RKO (cell line): ENCODE data around the gene IFITM5.
A peak's percentile ranks its signal among the peaks of the same experiment; 100 is the strongest.

Experiments used
- DNase-seq: peaks from one replicate; pipeline ENCODE4 v3.0.0-alpha.2; 2016; ENCODE audit warnings: low spot score

Gene IFITM5

DNA sequence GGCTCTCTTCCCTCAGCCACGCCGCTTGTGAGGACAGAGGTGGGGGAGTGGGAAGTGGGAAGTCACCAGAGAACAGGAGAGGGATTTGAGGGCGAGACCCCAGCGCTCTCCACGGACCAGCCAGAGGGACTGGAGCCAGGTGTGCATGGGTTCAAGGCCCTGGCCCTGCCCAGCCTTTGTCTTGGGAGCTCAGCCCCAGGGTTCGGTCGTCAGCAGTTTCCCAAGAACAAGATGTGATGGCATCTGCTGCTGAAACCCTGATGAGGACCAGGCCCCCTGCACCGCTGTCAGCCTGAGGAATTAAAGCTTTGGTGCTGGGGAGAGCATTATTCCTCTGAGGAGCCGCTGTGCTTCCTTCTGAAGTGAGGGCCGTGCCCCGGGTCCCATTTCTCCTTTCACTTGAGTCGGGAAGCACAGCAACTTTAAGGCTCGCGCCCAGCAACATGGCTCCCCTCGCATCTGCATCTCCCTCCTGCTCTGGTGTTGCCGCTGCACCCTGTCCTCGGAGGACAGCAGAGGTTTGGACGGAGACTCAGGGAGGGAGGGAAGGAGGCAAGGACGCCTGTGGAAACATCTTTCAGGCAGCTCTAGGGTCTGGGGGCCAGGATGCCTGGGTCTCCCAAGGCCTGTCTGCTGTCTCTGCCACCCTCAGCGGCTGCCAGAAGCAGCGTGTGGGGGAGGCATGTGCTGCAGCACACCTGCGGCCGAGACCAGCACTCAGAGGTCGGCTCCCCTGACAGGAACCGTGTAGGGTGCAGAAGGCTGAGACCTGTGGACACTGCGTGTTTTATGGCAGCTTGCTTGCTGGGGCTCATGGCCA is 3.8 kb downstream of the IFITM5 start:
- no peak for DNase-seq

DNA sequence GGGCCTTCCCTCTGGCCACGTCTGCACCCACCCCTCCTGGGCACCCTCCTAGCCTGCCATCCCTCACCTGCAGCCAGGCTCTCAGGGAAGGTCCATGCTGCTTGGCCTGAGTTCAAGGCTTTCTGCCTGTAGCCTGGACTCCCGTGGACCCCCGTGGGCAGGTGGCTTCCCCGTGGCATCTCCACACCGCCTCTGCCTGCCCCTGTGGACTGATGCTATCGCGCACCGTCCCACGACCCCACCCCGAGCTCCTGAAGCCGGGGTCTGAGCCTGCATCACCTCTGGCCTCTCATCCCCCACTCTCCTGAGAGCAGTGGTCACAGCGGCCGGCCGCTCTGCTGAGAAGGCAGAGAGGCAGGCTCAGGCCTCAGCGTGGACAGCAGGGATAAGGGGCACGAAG is 4.5 kb downstream of the IFITM5 start:
- no peak for DNase-seq

DNA sequence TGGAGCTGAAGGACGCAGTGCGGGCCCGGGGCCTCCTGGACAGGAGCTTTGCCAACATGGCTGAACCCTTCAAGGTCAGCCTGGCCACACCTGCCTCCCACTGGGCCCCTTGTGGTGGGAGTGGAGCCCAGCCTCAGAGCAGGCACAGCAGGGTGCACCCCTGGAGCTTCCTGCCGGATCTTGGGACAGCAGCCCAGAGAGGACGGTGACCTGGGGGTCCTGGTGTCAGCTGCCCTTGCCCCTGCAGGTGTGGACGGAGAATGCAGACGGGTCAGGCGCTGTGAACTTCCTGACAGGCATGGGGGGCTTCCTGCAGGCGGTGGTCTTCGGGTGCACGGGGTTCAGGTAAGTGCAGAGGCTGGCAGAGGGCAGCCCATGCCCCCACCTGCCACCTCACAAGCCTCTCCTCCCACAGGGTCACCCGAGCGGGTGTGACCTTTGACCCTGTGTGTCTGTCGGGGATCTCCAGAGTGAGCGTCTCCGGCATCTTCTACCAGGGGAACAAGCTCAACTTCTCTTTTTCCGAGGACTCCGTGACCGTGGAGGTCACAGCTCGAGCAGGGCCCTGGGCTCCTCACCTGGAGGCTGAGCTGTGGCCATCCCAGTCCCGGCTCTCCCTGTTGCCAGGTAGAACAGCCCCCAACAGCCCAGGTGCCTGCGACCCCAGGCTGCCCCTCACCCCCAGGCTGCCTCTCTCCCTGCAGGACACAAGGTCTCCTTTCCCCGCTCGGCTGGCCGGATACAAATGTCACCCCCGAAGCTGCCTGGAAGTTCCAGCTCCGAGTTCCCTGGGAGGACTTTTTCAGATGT is 5.3 kb downstream of the IFITM5 start:
- DNase-seq = no peak

DNA sequence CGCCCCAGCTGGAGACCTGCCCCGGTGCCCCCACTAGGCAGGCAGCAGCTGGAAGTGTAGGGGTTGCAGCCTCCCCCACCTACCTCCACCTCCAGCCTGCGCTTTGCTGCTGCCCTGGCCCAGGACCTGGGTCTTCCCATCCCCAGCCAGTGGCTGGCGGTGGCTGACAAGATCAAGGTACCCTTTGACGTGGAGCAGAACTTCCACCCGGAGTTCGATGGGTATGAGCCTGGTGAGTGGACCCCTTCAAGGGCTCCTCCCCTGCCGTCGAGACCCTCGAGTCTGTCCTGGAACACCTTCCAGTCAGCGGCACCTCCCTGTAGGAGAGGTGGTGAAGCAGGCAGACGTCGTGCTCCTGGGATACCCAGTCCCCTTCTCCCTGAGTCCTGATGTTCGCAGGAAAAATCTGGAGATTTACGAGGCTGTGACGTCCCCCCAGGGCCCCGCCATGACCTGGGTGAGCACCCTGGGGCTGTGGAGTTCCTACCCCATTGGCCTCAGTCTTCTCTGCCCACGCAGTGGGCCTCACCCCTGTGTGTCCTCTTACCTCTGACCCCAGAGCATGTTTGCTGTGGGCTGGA is 6.0 kb downstream of the IFITM5 start:
- DNase-seq = no peak

DNA sequence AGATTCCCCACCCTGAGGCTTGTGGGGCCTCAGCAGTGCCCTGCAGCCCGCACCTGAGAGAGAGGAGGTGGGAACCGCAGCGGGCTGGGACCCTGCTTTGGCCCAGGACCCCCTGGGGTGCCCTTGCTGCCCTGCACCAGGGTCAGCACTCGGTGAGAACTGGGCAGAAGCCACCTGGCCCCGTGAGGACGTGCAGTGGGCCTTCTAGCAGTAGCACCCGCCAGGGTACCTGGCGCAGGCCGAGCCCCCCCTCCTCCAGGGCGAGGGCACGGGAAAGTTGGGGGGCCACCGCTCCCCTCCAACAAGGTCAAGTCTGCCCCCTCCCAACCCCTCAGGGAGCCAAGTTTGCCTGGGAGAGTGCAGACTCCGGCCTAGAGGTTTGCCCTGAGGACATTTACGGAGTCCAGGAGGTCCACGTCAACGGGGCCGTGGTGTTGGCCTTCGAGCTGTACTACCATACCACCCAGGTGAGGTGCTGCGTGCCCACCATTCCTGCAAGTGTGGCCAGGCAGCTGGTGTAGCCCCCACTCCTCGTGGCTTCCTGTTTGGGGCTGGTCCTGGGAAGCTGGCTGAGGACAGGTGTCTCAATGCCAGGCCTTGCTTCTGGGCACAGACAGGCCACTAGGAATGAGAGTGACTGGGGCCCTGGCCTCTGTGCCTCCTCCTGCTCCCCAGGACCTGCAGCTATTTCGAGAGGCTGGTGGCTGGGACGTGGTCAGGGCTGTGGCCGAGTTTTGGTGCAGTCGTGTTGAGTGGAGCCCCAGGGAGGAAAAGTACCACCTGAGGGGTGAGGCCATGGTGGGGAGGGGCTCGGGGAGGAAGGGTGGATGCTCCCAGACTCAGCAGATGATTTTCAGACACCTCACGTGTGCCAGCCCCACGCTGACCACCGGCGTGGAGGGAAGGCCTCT is 6.9 kb downstream of the IFITM5 start:
- DNase-seq = no peak

- DNase-seq = no peak
These were observed 7.8 kb downstream of the IFITM5 start for GRCh38 chr11:291281-292210.

GRCh38 chr11:290621-291231 is 8.6 kb downstream of the IFITM5 start:
- no peak for DNase-seq

DNA sequence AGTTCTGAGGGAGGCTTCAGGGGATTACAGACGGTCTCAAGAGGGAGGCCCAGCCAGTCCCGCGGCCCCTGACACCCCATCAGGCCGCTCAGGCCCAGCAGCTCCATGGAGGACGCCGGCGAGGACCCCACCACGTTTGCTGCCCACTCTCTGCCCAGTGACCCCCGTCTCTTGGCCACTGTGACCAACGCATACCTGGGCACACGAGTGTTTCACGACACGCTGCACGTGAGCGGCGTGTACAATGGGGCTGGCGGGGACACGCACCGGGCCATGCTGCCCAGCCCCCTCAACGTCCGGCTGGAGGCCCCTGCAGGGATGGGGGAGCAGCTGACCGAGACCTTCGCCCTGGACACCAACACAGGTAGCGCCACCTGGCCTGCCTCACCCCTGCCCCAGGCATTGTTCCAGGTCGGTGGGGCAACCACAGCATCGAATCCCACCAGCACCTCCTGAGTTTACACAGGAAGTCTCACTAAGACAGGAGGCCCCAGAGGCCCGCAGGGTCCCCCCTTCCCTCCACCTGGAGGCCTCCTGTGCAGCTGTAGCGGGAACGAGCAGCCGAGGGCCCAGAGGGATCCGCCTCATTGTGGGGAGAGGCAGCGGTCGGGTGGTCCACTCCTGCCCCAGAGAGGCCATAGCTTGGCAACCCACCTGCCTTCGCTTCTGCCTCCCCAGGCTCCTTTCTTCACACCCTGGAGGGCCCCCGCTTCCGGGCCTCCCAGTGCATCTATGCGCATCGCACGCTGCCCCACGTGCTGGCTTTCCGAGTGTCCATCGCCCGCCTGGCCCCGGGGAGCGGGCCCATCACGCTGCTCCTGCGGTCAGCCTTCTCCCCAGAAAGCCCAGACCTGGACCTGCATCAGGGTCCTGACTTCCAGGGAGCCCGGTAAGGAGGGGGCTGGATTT is 9.4 kb downstream of the IFITM5 start:
- no peak for DNase-seq

GRCh38 chr11:289398-289711 is 10.0 kb downstream of the IFITM5 start:
- no peak for DNase-seq

DNA sequence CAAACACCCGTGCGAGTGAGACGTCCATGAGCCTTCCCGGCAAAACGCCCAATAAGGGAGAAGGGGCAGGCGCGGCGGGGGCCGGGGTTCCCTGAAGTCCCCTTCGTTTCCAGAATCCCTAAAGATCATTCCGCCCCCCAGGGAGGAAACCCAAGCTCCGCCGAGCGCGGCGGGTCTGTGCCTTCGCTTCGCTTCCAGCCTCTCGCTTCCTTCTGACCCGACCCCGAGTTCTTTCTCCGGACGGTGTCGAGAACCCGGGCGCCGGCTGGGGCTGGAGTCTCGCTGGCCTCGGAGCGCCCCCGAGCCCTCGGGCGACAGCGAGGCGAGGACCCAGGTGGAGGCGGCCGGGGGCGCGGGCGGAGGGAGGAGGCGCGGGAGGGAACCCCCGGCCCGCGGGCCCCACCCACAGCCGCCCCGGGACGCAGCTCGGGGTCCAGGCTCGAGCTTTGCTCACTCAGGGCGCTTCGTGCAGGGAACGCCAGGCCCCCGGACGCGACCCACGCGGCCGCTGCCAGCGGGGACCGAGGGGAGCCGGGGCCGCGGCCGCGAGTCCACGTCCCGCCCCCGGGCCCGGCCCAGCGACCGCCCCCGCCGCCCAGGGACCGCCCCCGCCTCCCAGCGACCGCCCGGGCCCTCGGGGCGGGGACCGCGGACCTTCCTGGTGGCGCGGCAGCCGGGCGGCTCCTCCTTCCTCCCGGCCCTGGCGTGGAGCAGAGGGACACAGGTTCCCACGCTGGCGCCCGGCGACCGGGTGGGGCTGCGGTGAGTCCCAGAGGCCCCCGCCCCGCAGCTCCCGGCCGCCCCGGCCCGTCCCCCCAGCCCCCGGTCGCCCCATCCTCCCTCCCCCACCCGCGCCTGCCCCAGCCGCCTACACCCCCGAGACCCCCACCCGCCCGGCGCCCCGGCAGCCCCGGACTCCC is 10.6 kb downstream of the IFITM5 start, which contains the start of gene PGGHG:
Gene PGGHG, plus strand, starts transcription at position 649 of the 920 bp plus-strand sequence. CDS start 691 bp downstream, outside the sequence.
- peak; percentile 58 for DNase-seq

DNA sequence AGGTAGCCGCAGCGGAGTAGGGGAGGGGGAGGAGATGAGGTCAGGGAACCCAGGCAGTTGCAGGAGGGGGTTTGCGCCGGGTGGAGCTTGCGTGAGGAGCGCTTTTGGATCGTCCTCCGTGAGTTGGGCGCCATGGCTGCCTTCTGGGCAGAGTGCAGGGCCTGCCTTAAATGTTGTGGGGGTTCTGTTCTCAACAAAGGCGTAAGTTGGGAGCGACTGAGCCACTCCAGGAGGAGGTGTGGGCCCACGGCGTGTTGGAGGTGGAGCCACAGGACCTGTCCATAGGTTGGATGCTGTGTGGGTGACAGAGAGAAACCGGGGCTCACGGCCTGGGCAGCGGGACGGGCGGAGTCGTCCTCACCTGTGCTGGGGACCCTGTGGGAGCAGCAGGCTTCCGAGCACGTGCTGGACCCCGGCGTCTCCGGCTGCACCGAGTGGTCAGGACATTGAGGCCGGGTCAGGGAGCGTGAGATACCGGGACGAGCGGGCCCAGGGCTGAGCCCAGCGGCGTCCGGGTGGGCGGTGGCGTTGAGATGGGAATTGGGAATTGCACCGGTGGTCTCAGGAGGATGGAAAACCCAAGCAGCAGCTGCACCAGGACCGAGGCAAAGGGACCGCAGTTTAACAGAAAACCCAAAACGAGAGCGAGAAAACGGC is 11.4 kb downstream of the IFITM5 start:
- DNase-seq = no peak

DNA sequence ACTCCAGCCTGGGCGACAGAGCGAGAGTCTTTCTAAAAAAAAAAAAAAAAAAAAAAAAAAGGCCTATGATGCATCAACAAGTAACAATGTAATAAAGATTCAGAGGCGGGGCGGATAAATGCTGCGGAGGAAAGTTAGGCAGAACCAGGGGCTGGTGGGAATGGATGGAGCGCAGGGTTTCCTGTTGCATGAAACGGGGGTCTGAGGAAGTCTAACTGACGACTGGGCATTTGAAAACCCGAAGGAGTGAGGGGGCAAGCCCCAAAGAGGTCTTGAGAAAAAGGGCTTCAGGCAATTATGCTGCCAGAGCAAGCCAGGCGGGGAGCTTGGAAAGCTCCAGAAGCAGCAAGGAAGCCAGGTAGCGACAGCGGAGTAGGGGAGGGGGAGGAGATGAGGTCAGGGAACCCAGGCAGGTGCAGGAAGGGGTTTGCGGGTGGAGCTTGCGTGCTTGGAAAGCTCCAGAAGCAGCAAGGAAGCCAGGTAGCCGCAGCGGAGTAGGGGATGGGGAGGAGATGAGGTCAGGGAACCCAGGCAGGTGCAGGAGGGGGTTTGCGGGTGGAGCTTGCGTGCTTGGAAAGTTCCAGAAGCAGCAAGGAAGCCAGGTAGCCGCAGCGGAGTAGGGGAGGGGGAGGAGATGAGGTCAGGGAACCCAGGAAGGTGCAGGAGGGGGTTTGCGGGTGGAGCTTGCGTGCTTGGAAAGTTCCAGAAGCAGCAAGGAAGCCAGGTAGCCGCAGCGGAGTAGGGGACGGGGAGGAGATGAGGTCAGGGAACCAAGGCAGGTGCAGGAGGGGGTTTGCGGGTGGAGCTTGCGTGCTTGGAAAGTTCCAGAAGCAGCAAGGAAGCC is 12.1 kb downstream of the IFITM5 start:
- DNase-seq = peak; percentile 65

GRCh38 chr11:285894-286220 is 13.5 kb downstream of the IFITM5 start:
- DNase-seq = no peak

DNA sequence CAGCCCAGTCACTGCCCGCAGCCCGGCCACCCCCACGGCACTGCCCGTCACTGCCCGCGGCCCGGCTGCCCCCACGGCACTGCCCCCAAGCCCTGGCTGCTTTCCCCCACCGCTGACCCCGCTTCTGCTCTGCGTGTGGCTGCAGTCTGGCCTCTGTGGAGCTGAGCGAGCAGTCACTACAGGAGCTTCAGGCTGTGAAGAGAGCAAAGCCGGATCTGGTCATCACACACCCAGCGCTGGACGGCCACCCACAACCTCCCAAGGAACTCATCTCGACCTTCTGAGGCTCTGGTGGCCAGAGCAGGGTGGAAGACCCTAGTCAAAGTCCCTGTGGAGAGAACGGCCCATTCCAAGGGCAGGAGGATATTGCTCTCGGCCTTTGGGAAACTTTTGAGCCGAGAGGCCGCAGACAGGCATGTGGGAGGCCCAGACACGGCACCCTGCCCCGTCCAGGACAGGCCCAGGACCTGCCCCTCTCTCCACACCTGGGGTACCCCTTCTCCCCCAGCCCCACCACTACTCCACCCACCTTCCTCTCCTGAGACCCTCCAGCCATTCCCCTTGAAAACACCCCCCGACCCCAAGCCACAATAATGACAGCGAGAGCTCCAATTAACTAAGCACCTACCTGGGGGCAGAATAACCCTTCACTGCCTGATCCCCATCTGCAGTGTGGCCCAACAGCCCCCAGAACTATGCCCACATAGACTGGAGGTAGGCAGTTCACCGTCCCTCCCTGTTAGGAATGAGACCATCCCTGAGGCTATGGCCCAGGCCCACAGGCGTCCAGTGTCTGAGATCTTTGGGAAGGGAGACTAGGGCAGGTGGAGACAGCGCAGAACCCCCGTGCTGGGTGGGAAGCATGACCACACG is 14.1 kb downstream of the IFITM5 start:
- no peak for DNase-seq

DNA sequence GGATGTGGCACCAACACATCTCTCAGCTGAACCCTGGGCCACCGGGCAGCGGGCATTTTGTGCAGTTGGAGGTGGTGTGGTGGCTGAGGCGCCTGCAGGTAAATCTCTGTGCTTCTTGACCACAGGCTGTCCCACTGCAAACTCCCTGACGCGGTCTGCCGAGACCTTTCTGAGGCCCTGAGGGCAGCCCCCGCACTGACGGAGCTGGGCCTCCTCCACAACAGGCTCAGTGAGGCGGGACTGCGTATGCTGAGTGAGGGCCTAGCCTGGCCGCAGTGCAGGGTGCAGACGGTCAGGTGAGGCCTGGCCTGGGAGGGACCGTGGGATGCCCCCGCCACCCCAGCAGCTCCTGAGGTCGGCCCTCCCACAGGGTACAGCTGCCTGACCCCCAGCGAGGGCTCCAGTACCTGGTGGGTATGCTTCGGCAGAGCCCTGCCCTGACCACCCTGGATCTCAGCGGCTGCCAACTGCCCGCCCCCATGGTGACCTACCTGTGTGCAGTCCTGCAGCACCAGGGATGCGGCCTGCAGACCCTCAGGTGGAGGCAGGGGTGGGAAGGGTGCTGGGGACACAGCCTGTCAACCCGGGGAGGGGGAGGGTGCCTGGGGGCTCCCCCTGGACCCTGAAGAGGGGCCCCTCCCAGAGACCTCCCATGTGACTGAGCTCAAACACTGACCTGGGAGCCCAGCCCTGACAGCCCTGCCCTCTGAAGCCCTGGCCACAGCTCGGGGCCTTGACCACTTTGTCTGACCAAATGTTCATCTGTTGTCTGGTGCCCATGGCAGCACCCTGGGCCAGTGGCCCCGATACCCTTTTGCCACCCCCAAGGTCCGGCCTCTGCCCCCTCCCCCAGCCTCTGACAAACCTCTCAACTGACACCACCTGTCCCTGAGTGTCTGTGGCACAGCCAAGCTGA is 15.0 kb downstream of the IFITM5 start:
- no peak for DNase-seq
